ENCODE results near the gene MICAL3.
A peak's percentile ranks its signal among the peaks of the same experiment; 100 is the strongest.
"Not testable (repeated sequence)": the region's sequence is repeated elsewhere in the genome, so short reads cannot be mapped to it uniquely, and the experiment has no call there.

MICAL3 gene

DNA sequence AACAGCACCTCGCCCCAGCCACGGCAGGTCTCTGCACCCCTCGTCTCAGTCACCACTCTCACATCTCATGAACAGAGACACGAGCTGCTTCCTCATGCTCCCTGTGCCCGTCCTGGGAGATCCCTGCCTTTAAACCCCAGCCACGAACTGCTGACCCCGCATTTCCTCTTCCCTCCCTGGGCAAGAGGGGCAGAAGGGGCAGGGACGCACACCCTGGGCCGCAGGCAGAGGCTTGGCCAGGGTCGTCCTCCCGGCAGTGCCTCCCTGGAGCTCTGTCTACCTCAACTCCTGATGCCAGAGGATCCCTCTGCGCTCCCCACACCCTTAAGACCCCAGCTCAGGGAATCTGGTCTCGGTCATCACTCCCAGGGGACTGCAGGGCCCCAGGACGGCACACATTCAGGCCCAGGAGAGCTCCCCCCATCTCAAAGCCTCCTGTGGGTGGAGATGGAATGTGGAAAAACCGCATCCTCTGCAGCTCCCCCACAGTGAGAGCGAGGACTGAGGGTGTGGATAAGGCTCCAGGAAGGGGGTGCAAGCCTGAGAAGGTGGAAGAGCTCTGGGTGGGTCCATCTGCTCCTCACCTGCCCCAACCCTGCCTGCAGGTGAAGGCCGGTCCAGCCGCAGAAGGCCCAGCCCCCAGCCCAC, 251.3 kb downstream of the MICAL3 start:
- DNase-seq: no peak

DNA sequence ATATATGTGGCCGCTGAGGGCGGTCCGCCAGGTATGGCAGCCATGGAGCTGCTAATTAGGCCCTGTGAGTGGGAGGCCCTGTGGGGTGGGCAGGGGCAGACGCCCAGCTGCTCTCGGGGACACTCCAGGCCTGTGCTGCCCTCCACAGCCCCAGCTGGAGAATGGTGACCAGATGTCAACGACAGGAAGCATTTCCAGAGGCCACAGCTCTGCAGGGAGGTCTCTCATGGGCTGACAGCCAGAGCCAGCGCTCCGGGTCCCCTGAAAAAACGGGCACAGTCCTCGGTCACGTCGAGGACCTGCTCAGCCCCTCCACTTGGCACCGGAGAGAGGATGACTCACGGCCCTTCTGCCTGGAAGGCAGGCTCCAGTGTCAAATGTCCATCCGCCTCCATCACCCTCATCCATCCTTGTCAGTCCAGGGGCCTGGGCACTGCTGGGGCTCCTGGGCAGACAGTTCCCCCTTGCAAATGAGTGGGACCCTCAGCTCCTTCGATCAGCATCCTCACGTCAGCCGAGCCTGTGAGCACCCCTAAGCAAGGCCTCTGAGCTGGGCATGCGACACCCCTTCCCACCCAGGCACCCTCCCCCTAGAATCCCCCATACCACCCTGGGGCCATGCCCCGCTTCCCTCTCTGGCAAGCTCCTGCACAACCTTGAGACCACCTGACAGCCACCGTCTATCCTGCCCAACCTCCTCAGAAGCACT, 252.0 kb downstream of the MICAL3 start:
- DNase-seq: no peak

DNA sequence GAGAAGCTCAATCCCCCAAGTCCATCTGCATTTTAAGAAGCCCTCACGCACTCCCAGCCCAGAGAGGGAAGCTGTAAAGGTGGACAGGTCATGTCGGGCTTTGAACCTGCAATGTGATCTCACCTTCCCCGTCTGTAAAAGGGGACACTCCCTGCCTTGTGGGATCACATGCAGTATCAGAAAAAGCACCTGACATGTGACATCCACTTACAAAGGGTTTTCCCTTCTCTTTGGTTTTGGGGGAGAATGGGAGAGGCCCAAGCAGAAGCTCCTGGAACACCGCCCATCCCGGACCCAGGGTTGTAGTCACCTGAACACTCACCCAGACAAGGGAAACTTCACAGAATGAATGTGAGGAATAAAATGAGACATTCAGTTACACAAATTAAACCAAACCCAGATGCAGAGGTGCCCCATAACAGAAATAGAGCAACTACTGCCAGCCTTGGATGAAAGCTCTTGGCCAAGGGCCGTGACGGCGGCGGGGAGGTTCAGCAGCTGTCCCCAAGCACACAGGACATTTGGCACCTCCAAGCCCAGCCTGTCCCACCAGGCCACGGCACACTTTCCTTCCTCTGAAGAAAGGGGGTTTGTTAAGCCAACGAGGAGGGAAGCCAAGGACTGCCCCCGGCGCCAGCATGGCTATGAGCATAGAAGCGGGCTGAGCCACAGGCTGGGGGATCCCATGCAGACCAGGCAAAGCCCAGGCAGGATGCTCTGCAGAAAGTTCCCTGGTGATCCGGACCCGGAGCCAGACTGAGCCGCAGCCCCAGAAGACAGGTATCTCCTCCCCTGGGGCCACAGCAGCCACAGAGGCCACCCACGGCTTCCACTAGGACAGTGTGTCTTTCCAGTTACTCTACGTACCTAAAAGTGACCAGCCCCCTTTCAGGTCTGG, 253.9 kb downstream of the MICAL3 start:
- DNase-seq: no peak

DNA sequence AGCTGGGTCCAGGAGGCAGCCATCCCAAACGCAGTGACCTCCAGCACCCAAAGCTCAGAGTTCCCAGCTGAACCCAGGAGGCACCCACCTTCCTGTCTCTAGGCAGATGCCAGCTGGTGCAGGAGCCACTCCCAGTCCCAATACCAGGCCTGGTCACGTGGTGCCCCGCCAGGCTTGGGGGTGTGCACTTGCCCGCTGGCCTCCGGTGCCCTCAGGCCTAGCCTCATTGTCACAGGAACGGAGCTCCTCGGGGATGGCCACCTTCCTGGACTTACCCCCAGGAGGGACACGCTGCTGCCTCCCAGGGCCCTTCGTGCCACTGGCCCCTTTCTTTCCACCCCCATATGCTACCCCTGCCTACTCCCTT, 254.7 kb downstream of the MICAL3 start:
- DNase-seq: no peak

DNA sequence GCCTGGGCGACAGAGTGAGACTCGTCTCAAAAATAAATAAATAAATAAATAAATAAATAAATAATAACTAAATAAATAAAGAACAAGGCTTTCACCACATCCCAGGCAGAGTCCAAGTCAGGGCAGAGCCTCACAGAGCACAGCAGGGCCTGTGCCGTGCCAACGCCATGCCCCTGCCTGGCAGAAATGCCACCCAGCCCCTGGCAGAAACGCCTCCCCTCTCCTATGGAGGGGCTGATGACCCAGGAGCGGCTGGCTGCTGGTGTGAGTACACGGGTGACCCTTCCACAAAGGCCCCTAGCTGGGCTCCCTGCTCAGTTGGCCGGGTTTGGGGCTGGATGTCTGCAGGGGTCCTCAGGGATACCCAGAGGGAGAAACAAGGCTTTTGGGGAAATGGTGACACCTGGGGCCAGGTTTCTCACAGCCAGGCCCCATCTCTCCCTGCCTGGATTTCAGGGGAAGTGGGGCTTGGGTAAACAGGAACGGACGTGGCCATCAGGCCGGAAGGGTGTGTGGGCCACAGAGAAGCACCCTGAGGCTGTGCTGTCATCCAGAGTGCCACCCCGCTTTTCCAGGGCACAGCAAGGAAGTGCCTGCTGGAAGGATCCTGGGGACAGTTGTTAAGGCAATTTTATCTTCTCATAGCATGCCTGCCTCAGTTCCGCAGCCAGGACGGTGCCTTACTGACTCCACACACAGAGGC, 255.2 kb downstream of the MICAL3 start:
- no peak for DNase-seq

DNA sequence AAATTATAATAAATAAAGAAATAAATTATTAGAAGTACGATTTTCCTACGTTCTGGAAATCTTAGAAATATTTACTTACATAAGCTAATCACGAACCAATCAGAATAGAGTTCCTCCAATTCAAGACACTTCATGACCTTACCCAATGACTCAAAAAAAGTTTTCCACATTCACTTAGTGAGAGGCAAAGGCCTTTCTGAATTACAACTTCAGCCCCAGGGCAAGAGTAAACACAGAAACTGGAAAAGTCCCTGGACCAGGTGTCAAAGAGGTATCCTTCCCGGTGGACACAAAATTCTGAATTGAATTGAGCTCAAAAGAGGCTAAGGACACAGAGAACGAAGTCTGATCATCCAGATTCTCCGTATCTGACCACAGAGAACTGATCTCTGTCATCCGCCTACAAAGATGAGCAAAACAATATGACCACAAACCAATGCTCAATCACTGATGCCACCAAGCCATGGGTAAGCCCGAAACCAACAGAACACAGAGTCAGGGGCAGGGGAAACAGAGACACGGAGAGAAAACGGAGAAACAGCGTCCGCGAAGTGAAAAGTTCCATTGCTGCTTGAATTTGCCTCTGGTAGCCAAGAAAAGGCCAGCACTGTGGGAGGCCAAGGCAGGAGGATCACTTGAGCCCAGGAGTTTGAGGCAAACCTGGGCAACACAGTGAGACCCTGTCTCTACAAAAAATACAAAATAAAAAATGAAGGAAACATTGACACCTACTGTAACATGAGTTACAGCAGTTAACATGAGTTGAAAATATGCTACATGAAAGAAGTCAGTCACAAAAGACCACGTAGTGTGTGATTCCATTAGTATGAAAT, 256.9 kb downstream of the MICAL3 start:
- DNase-seq: no peak

DNA sequence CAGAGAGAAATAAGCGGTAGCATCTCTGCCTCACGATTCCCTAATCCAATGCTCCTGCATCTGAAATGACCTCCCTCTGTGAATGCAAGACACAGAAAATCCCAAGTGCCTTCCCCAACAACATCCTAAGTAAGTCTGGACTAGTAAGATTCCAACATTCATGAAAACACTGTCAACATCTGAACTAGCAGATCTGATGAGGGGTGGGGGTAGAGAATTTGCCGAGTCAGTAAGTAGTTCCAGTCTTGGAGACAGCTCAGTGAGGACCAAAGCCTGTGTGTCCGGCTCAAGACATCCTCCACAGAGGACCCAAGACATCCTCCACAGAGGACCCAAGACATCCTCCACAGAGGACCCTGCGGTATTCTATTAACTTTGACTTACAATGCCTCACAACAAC, 259.5 kb downstream of the MICAL3 start:
- DNase-seq: not testable (repeated sequence)

DNA sequence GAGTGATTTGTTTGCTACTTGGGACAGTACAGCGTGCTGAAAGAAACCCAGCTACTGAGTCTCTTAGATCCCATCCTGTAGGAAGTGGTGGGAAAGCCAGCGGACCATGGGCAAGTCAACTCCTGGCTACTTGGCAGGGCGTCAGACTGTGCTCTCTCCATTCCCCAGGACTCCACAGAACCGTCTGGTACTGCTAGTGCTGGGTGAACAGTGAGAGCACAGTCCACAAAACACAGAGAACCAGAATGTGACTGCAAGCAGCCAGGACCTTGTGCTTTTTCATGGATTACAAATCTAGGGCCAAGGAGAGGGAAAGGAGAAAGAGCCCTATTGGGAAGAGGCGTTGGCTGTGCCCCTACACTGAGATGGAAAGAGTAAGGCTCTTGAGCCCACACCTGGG, 260.3 kb downstream of the MICAL3 start:
- no peak for DNase-seq

DNA sequence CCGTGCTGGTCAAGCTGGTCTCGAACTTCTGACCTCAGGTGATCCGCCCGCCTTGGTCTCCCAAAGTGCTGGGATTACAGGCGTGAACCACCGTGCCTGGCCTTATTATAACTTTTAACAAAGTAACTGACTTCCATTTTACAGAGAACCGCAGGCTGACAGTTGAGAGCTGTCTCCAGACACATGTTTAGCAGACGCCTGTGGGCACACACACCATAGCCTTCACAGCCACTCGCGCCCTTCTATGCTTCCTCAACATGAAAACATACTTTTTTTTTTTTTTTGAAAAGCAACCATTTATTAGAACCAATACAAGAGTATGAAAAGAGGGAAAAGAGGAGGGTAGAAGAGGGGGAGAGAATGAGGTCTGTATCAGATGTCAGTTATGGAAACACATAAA, 260.9 kb downstream of the MICAL3 start:
- not testable (repeated sequence) for DNase-seq

DNA sequence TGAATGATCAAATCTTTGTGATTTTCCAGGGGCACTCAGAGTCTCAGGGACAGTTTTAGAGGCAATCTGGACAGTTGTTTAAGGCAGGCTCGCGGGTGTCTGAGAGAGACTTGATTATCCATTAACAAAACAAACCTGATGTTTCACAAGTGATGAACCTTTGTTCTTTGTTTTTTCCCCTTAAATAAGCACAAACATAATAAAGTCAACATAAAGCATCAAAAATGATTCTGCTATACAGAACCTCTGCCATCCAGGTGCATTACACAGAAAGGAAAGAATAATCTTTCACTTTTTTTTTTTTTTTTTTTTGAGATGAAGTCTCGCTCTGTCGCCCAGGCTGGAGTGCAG, 263.2 kb downstream of the MICAL3 start:
- DNase-seq: no peak

DNA sequence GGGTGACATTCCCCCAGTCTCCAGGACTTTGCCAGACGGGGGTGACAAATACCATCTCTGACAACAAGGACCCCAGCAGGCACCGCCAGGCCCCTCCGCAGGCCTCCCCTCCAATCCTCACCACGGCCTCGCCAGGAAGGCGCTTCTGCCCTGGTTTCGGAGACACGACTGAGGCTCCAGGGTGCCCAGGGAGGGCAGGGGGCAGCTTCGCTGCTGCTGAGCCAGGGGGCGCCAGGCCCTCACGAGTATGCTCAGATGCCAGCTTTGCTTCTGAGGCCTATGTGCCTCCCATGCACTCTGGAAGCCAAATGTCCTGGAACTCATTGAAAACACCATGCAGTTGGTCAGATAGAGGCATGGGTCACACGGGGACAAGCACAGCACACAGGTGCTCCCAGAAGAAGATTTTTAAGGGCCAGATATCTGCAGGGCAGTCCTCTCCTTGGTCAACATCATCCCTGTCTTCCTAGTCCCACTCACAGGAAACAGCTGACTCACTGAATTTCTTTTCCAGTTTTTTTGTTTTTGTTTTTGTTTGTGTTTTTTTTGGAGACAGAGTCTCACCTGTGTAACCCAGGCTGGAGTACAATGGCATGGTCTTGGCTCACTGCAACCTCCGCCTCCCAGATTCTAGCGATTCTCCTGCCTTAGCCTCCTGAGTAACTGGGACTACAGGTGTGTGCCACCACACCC, 270.0 kb downstream of the MICAL3 start:
- DNase-seq: no peak

DNA sequence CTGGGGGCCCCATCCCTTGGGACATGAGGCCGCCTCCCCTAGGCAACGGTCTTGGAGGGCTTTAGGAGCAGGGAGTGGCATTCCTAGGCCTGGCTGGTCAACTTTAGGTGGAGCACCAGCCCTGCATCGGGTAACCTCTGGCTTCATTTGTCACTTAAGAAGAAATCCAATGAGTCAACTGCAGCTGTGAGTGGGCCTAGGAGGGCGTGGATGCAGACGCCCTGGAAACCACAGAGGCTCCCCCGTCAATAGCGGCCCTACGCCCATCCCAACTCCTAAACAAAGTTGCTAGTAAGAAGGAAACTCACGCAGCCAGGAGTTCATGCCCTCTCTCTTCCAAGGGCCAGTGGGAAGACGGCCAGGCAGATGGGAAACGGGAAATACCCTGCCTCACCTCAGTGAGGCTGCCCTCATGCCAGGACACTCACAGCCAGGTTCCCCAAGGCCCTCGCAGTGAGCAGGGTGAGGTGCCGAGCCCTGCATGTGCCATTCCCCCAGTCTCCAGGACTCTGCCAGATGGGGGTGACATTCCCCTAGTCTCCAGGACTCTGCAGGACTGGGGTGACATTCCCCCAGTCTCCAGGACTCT, 270.9 kb downstream of the MICAL3 start:
- no peak for DNase-seq

DNA sequence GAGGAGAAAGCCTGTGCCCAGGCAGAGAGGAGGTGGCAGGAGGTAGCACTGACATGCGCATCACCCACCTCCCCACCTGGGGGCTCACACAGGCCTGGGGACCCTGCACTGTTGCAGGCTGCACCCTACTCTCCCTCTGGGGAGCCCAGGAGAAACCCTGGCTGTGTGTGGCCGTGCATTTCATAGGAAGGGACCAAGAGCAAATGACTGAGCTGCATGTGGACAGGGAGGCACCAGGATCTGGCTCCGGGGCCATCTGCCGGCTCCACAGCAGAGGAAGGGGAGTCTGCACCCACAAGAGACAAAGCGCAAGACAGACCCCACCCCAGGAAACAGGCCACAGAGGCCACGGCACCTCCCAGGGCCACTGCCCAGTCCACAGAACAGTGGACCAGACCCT, 272.8 kb downstream of the MICAL3 start:
- DNase-seq: no peak

DNA sequence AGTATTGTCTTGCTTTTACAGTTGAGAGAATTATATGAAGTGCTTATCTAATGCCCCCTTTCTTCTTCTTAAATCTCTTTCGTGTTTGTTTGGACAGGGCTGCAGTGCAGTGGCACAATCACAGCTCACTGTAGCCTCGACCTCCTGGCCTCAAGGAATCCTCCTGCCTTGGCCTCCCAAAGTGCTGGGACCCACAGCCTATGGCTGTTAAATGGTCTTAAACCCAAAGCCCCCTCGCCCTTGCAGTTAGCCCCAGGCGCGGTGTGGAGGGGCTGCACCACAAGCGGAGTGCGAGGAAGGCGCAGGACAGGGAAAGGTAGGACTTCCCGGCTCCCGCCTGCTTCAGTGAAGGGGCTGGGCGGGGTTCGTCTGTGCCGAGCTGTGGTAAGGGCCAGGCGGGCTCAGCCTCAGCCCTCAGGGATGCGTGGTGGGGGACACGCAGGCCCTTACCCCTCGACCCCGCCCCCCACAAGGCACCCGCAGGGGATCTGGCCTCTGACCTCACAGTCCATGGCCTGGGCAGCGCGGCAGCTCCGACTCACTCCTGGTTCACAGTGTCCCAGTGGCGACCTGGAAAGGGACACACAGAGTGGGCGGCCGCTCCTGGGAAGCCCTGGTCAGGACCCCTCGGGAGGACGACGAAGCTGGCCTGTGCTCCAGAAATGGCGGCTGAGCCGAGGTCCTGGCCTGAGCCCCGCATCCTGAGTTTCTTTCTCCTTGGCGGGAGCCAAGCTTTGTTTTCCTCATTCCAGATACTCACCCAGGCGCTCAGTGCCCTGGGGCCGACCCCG, 274.6 kb downstream of the MICAL3 start:
- DNase-seq: no peak

DNA sequence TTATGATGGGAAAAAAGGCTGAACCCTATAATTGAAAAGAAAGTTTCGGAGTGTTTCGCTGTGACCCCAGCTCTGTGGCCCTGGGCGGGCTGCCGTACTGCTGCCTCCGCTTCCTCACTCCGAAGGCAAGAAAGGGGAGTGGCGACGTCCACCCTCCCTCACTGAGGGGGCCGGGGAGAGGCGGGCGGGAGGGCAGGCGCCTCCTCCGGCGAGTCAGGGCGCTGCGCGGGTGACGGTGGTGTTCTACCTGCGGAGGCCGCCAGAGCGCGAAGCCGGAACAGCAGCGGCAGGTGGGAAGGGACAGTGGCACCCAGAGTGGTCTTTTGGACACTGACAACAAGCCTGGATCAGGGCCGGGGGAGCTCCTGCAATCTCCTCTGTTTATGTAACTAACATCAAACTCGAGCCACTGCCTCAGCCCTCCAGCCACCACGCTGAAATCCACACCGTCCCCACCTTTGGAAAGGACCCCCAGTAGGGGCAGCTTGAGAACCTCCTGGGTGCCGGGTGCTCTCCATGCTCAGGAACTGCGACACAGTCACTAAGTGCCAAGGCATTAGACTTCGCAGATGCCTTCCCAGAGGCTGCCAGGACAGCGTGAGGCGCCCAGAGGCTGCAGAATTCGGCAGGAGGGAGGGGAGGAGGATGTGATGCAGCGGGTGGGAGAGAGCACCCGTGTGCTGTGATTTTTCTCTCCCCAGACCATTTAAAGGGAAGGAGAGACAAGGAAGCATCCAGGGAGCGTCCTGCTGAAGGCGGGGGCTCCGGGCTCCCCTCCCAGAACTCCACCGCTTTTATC, 275.6 kb downstream of the MICAL3 start:
- no peak for DNase-seq

DNA sequence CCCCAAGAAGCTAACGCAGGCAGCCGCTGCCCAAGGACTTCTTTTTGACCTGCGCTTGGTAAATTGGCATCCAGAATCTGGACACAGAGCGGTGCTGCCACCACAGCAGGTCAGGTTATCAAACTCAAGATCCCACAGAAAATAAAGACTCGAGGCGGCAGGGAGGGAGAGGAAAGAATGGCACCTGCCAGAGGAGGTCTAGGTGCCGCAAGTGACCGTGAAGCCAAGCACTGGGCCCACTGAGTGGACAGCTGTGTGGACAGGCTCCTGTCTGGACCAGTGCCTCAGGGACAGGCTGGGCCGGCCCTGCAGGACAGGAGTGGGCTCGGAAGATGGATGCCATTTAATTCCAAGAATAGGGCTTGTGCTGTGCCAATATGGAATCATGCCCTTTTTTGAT, 277.4 kb downstream of the MICAL3 start:
- no peak for DNase-seq

DNA sequence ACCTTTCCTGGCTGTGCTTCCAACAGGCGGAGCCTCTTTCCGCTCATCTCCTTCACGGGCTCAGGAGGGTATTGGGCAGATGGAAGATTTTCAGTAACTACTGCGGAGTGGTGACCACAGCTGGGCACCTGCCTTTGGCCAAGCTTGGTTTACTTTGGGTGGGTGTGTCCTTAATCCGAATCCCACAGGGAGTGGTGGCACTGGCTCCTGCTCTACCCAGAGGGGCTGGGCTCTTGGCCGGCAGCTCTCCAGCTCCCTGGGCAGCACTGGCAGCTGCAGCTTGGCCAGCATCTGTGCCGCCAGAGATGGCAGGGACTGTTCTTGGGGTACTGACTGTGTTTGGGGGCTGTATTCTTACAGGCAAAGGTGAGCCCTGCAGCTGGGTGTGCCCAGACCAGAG, 279.9 kb downstream of the MICAL3 start:
- no peak for DNase-seq

DNA sequence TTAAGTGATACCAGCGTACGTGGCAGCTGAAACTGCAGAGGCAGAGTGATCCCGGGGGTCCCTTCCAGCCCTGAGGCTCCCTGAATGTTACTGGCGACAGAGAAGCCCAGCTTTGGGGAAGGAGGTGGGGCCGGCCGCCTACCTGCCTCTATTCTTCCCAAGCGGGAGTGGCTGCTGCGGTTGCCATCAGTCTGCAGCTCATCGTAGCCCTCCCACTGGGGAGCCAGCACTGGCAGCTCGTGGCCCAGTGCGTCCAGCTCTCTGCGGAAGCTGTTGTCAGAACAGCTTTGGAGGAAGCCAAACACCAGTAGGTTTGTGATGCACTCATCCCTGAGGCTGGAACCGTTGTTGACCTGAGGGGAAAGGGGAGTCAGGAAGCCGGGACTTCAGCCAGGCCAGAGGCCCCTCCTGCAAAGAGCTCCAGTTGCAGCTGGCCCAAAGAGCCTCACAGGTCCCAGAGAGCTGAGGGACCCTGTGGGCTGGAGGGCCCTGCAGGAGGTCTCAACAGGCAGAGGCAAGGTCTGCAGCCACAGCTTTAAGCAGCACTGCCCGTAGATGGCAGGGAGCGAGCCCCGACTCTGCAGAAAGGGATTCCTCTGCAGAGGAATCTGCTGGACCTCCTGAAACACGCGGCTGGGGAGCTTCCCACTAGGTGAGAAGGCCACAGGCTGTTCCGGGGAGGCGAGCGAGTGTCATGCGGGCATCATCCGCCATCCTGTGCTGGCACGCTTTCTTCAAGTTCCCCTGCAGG, 280.5 kb downstream of the MICAL3 start:
- DNase-seq: no peak

DNA sequence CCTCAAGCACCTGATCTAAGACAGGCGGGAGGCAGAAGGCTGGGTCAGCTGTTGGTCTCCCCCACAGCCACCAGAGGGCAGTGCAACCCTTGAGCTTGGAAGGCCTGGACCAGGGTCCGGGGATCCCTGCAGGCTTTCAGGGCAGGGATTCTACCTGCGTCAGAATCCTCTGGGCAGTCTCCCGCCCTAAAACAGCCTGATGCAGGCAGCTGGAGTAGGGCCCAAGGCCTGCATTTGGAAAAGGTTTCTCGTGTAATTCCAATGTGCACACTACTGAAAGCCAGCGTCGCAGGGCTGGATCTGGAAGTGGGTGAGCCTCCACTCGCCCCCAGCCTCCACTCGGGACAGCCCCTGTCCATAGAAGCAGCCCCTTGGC, 281.8 kb downstream of the MICAL3 start:
- DNase-seq: peak; percentile 19
